Esophagus muscularis mucosa (tissue), 3 donors: Measurements from ENCODE around the gene IER5.
"Not testable (repeated sequence)": the region's sequence is repeated elsewhere in the genome, so short reads cannot be mapped to it uniquely, and the experiment has no call there.

Source experiments
- EP300 ChIP-seq: sonication (generic); formaldehyde crosslinking; IDR thresholded peaks from one replicate; pipeline ENCODE4 v1.6.1; 2017; ENCODE audit warnings: antibody characterized with exemption
- TF ChIP-seq, protein P1 (sequence below), 3 experiments: fragments of 200-600 bp in 2 of 3; fragments of 450-650 bp in 1 of 3; sonication (generic) in 2 of 3; IDR thresholded peaks; one replicate each; pipeline ENCODE4 v1.5.1; 2017 to 2019; ENCODE audit warnings: antibody characterized with exemption in 3 of 3, mild to moderate bottlenecking in 2 of 3, moderate library complexity in 1 of 3

DNA sequence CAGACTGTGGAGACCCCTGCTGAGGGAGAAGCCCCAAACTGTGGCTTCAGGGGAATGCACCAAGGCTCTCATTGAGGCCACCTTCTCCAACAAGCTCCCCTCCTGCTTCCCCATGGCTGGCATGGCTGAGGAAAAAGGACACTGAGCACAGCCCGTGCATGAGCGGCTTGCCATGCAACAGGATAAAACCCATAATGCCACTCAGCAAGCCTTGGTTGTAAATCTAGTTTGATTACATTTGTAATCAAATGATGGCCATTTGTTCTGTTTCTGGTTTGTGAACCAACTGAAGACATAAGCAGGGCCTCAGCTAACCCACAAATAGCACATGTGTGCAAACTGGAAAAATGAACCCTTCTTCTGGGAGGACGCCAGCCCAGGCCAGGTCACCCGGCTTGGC, 27.6 kb upstream of the IER5 start:
- TF ChIP-seq, protein P1, sequence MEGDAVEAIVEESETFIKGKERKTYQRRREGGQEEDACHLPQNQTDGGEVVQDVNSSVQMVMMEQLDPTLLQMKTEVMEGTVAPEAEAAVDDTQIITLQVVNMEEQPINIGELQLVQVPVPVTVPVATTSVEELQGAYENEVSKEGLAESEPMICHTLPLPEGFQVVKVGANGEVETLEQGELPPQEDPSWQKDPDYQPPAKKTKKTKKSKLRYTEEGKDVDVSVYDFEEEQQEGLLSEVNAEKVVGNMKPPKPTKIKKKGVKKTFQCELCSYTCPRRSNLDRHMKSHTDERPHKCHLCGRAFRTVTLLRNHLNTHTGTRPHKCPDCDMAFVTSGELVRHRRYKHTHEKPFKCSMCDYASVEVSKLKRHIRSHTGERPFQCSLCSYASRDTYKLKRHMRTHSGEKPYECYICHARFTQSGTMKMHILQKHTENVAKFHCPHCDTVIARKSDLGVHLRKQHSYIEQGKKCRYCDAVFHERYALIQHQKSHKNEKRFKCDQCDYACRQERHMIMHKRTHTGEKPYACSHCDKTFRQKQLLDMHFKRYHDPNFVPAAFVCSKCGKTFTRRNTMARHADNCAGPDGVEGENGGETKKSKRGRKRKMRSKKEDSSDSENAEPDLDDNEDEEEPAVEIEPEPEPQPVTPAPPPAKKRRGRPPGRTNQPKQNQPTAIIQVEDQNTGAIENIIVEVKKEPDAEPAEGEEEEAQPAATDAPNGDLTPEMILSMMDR (IDR thresholded peaks at IDR 0.05): not testable (repeated sequence)
- not testable (repeated sequence) for TF ChIP-seq EP300
